Measurements from ENCODE around the gene ABHD14A.

The ABHD14A gene

DNA sequence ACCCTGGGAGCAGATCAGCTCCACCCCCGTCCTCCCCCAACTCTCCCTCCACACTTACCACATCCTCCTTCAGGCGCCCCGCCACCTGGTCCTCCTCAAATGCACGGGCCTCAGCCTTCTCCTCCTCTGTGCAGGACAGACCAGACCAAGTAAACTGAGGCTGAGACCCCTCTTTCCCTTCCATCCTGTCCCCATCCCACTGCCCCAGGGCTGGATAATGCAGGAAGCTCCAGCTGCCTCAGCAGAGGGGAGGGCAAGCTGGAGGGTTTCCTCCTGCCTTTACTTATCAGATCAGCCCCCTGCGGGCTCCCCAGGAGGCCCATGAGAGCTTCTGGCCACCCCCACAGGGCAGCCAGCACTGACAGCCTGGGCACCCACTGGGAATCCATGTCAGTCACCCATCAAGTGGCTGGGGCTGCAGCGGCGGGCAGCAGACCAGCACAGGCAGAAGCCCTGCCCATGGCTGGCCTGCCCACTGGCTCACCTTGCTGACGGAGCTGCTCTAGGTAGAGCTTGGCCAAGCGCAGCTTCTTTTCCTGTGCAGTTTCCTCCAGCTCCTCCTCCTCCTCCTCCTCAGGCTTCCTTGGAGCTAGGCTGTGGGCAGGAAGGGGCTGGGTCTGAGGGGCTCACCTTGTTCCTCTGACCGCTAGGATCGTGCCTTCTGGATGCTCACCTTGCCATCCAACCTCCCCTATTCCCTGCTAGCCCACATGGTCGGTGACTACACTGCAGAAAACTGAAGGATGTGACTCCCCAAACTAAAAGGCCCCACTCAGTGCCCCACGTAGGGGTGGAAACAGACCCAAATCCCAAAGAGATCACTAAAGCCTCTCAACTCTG lies 37.0 kb upstream of the ABHD14A start:
- H3K27ac ChIP-seq = no peak overlapping the region
- TF ChIP-seq, protein P1, sequence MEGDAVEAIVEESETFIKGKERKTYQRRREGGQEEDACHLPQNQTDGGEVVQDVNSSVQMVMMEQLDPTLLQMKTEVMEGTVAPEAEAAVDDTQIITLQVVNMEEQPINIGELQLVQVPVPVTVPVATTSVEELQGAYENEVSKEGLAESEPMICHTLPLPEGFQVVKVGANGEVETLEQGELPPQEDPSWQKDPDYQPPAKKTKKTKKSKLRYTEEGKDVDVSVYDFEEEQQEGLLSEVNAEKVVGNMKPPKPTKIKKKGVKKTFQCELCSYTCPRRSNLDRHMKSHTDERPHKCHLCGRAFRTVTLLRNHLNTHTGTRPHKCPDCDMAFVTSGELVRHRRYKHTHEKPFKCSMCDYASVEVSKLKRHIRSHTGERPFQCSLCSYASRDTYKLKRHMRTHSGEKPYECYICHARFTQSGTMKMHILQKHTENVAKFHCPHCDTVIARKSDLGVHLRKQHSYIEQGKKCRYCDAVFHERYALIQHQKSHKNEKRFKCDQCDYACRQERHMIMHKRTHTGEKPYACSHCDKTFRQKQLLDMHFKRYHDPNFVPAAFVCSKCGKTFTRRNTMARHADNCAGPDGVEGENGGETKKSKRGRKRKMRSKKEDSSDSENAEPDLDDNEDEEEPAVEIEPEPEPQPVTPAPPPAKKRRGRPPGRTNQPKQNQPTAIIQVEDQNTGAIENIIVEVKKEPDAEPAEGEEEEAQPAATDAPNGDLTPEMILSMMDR (conservative IDR thresholded peaks at IDR 0.05) = no peak

DNA sequence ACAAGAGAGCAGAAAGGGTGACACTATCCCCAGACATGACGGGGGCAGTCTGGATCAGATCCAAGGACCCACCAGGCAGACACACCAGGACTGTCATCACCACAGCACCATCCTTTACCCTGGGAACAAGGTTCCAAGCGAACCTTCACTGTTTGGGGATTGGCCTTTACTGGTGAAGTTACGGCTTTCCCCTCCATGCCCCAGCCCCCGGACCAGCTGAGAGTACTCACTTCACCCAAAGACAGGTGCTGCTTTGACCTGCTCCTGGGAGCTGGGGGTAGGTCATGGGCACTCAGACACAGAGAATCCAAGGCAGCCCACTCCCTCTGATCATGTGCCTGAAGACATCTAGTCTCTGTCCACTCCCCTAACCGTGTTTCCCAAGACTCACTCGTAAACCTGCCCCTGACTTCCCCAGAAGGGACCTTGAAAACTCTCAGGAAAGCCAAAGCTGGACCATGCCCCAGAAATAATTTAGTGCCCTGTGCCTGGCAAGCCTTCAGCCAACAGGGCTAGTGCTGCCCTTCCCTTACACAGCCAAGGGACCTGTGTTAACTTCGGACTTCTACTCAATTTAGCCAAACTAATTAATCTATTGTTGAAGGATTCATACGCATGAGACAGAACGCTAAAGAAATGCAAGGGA lies 36.0 kb upstream of the ABHD14A start:
- TF ChIP-seq, protein P1 (conservative IDR thresholded peaks at IDR 0.05) = no peak

GRCh38 chr3:51940648-51941462 lies 34.0 kb upstream of the ABHD14A start:
- H3K27ac ChIP-seq = peak overlapping the region; percentile 89
- TF ChIP-seq, protein P1 (conservative IDR thresholded peaks at IDR 0.05) = no peak

More for the DNA sequence above, 36.0 kb upstream of the ABHD14A start:
- no peak overlapping the region for H3K27ac ChIP-seq

DNA sequence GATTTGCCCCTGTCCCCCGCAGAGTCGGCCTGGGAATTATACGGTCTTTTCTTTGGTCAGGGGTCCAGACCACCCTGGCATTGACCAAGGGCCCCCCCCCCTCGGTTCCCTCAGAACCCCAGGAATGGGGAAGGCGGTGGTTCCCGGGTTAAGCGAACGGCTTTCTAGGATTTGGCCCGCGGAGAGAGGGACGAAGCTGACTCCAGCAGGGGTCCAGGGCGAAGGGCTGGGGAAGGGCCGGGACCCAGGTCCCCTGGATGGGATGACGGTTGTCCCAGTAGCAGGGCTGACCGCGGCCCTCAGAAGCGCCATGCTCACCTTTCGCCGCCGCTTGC lies 33.4 kb upstream of the ABHD14A start:
- H3K27ac ChIP-seq = peak overlapping the region; percentile 89
- TF ChIP-seq, protein P1 (conservative IDR thresholded peaks at IDR 0.05) = no peak

- peak within 1 kb of the TSS; percentile 89 for H3K27ac ChIP-seq
- TF ChIP-seq, protein P1 (conservative IDR thresholded peaks at IDR 0.05) = peak; percentile 100
These were observed 32.9 kb upstream of the ABHD14A start, which contains the start of the genes PARP3 and RRP9 for GRCh38 chr3:51941798-51942602. Gene PARP3, plus strand, starts transcription at chr3:51942363. Its CDS starts 993 bp downstream, at chr3:51943356. Gene RRP9, minus strand, starts transcription at chr3:51941904. Its CDS starts 37 bp downstream, at chr3:51941867.

DNA sequence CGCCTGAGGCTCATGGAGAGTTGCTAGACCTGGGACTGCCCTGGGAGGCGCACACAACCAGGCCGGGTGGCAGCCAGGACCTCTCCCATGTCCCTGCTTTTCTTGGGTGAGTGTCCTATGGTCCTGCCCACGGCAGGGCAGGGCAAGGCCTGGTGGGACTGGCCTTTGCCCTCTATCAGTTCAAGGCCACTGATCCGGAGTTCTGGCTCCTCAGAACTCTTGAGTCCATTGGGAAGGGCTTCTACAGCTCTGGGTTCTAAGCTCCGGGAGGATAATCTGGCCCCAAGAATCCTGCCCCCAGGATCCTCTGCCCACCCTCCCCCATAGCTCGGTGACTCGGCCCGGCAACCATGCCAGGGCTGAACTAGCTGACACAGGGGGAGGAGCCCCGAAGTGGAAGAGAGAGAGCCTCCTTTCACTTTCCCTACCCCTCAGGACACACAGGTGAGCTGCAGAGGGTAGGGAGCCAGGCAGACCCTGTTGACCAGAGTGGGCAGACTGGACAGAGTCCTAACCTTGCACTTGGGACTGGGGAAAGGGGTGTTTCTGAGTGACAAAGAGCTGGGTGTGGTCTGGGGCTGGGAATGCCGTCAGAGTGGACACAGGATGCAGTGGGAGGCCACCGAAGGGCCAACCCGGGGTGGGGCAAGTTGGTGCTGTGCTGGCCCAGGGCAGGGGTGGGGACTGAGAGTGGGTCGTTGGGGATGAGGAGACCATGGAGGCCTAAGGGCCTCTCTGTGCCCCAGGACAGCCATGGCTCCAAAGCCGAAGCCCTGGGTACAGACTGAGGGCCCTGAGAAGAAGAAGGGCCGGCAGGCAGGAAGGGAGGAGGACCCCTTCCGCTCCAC lies 32.0 kb upstream of the ABHD14A start:
- H3K27ac ChIP-seq = peak overlapping the region; percentile 89
- TF ChIP-seq, protein P1 (conservative IDR thresholded peaks at IDR 0.05) = no peak
